Cerebellar nuclear complex (tissue), 1 donor: ENCODE measurements around the gene KRTAP5-1.
"Not testable (repeated sequence)": the region's sequence is repeated elsewhere in the genome, so short reads cannot be mapped to it uniquely, and the experiment has no call there.

ENCODE experiments used
- DNase-seq, 2 experiments: peaks; one replicate each; lab custom pipeline; 2025; lab: John Stamatoyannopoulos, UW

The KRTAP5-1 gene

GRCh38 chr11:1601663-1602062 lies 16.6 kb upstream of the KRTAP5-1 start:
- DNase-seq, result not testable (repeated sequence)

GRCh38 chr11:1600626-1601025 lies 15.5 kb upstream of the KRTAP5-1 start:
- no peak for DNase-seq

GRCh38 chr11:1598816-1599215 lies 13.7 kb upstream of the KRTAP5-1 start:
- no peak for DNase-seq

- DNase-seq, result not testable (repeated sequence)
Measured at GRCh38 chr11:1598406-1598805, 13.3 kb upstream of the KRTAP5-1 start.

GRCh38 chr11:1597994-1598380 lies 12.9 kb upstream of the KRTAP5-1 start, which contains the start of gene KRTAP5-2:
TSS of gene KRTAP5-2 (minus strand) at chr11:1598294. CDS start at chr11:1598250, 44 bp downstream.
- no peak for DNase-seq

- DNase-seq, result no peak
Measured at GRCh38 chr11:1597331-1597993, 12.4 kb upstream of the KRTAP5-1 start.

- DNase-seq, result peak in 1 of 2 experiments; percentile 53
Measured at GRCh38 chr11:1596576-1597121, 11.6 kb upstream of the KRTAP5-1 start.

GRCh38 chr11:1595994-1596575 lies 11.0 kb upstream of the KRTAP5-1 start:
- DNase-seq, result not testable (repeated sequence)

GRCh38 chr11:1592628-1593027 lies 7.5 kb upstream of the KRTAP5-1 start:
- DNase-seq, result no peak

GRCh38 chr11:1589996-1590395 lies 4.9 kb upstream of the KRTAP5-1 start:
- no peak for DNase-seq

GRCh38 chr11:1589191-1589963 lies 4.3 kb upstream of the KRTAP5-1 start:
- not testable (repeated sequence) for DNase-seq

GRCh38 chr11:1586699-1587098 lies 1.6 kb upstream of the KRTAP5-1 start:
- DNase-seq, result no peak

GRCh38 chr11:1582909-1583308 lies 2.2 kb downstream of the KRTAP5-1 start:
- DNase-seq, result not testable (repeated sequence)

GRCh38 chr11:1581976-1582375 lies 3.1 kb downstream of the KRTAP5-1 start:
- DNase-seq, result no peak

- no peak for DNase-seq
Measured at GRCh38 chr11:1576825-1577224, 8.3 kb downstream of the KRTAP5-1 start.

GRCh38 chr11:1575756-1576155 lies 9.3 kb downstream of the KRTAP5-1 start:
- not testable (repeated sequence) for DNase-seq

- no peak for DNase-seq
Measured at GRCh38 chr11:1574933-1575242, 10.2 kb downstream of the KRTAP5-1 start.

GRCh38 chr11:1574238-1574932 lies 10.7 kb downstream of the KRTAP5-1 start:
- no peak for DNase-seq

GRCh38 chr11:1573903-1574237 lies 11.2 kb downstream of the KRTAP5-1 start:
- DNase-seq, result no peak

- DNase-seq, result no peak
Measured at GRCh38 chr11:1573077-1573902, 11.8 kb downstream of the KRTAP5-1 start.
